SW 1271 (cell line): ENCODE data around the gene ZCRB1.

Experiments used
- DNase-seq, 2 experiments: peaks; one replicate each; lab custom pipeline; 2025; lab: John Stamatoyannopoulos, UW

Gene ZCRB1

GRCh38 chr12:42277396-42278127 lies 48.3 kb downstream of the ZCRB1 start:
- DNase-seq = no peak

- DNase-seq = no peak
Measured at GRCh38 chr12:42275499-42275898, 50.4 kb downstream of the ZCRB1 start.

GRCh38 chr12:42273706-42274105 lies 52.2 kb downstream of the ZCRB1 start:
- DNase-seq = no peak

- DNase-seq = no peak
Measured at GRCh38 chr12:42270596-42270995, 55.3 kb downstream of the ZCRB1 start.

- DNase-seq = no peak
Measured at GRCh38 chr12:42267413-42268190, 58.3 kb downstream of the ZCRB1 start.

GRCh38 chr12:42266579-42267230 lies 59.2 kb downstream of the ZCRB1 start:
- DNase-seq = no peak

- DNase-seq = no peak
Measured at GRCh38 chr12:42262271-42262670, 63.6 kb downstream of the ZCRB1 start.
